Lung (tissue), 12 donors: ENCODE data around the gene XIST. TPM values are rescaled to one million over a fixed set of nuclear protein-coding genes. Genes with fewer than 3 reads are reported as not detected.
"Not testable (repeated sequence)": the region's sequence is repeated elsewhere in the genome, so short reads cannot be mapped to it uniquely, and the experiment has no call there.

Experiments used
- ATAC-seq: fragments of 200-7000 bp; cut with Tn5 transposase; one replicate; pipeline ENCODE4 v1.9.1; 2020; ENCODE audit warnings: moderate number of reproducible peaks; ENCODE audit not compliant: insufficient read depth, low FRiP score
- DNase-seq, 3 donors: peaks; one replicate each; pipeline ENCODE4 v3.0.0-alpha.2; 2013 to 2017
- H3K27ac ChIP-seq, 2 donors: one replicate each; pipeline ENCODE4 v1.5.1; 2013; ENCODE audit warnings: mild to moderate bottlenecking in 2 of 2, moderate library complexity in 2 of 2, control low read depth in 1 of 2, inconsistent platforms in 1 of 2, low read depth in 1 of 2, low read length in 1 of 2
- H3K27me3 ChIP-seq, 3 donors: one replicate each; pipeline ENCODE4 v1.5.1; 2013; ENCODE audit warnings: low read length in 2 of 3; ENCODE audit not compliant: control insufficient read depth in 3 of 3, insufficient read depth in 3 of 3
- H3K36me3 ChIP-seq, 4 donors: one replicate each; pipeline ENCODE4 v1.5.1; 2013; ENCODE audit warnings: low read length in 4 of 4, mild to moderate bottlenecking in 1 of 4, moderate library complexity in 1 of 4; ENCODE audit not compliant: control insufficient read depth in 4 of 4, insufficient read depth in 4 of 4
- H3K4me1 ChIP-seq, 5 donors: one replicate each; pipeline ENCODE4 v1.5.1; 2013; ENCODE audit warnings: low read length in 5 of 5, mild to moderate bottlenecking in 2 of 5, moderate library complexity in 1 of 5; ENCODE audit not compliant: control insufficient read depth in 5 of 5, insufficient read depth in 5 of 5
- H3K4me3 ChIP-seq: one replicate; pipeline ENCODE4 v1.5.1; 2013; ENCODE audit warnings: mild to moderate bottlenecking, control low read depth, moderate library complexity
- H3K9ac ChIP-seq, 2 donors: one replicate each; pipeline ENCODE4 v1.5.1; 2013; ENCODE audit warnings: low read length in 2 of 2, control low read depth in 1 of 2; ENCODE audit not compliant: insufficient read depth in 1 of 2
- H3K9me3 ChIP-seq, 4 donors: one replicate each; pipeline ENCODE4 v1.5.1; 2013; ENCODE audit warnings: low read length in 3 of 4, mild to moderate bottlenecking in 1 of 4, moderate library complexity in 1 of 4; ENCODE audit not compliant: control insufficient read depth in 4 of 4, insufficient read depth in 3 of 4
- WGBS, 2 donors: extraction: QIAGEN DNeasy Blood & Tissue Kit; methylation state at CpG; one replicate each; pipeline ENCODE4 v1.1.7; 2013; 5-methylcytosine and 5-hydroxymethylcytosine counted together
- polyA plus RNA-seq, 2 donors: library from polyadenylated mRNA; stranded (reverse); fragments of 200-250 nt; gene quantifications; one replicate each; pipeline ENCODE4 v1.2.1, GENCODE V29; 2013
- total RNA-seq, 2 donors: library from RNA; depleted of rRNA in 1 of 2; stranded (reverse); fragments of >200 nt in 1 of 2; gene quantifications; one replicate each; pipeline ENCODE4 v1.2.1, GENCODE V29; 2014 to 2021
- TF ChIP-seq, protein P1 (sequence below): IDR thresholded peaks from 2 replicates; pipeline ENCODE4 v1.5.1; 2012; ENCODE audit warnings: mild to moderate bottlenecking; ENCODE audit errors: control extremely low read depth, extremely low read depth
- donor health status: control.
- donor health status: control.
- donor health status: Bipolar disorder and iron deficiency.
- donor health status: healthy.
- donor health status: DM: yes; HTN: yes; CAD: no.

XIST gene
- total and polyA plus RNA-seq, 4 donors: 0.05 to 615 (median 230) TPM

DNA sequence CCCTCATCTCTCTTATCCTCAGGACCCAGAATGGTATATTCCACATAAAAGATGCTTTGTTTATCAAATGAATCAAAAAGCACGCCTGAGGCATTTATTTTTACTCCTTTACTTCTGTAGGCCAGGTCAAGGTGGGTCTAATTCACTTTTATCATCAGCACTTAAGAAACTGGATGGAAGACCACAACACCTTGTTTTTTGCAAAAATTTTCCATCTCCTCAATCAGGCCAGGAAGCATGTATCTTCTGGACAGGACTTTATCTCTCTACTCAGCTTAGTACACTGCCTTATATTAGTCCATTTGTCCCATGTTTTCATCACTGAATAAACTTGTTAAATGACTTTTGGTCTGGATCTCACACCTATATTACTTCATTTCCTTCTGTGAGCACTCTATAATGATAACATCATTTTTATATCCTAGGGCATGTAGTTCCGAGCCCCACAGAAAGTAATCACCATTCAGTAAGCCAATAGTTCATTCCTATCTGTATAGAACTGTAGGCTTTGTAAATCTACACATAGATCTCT is 29.0 kb downstream of the XIST start:
- DNase-seq: no peak
- Histone ChIP-seq H3K36me3 (peaks cover 0 to 20% (median 15%) of the 10 kb centered on the region in 4 donors), H3K4me1 (no peaks in the 10 kb centered on the region), H3K27me3 (no peaks in the 10 kb centered on the region), H3K9ac (no peak overlapping the region), H3K27ac (no peak overlapping the region), H3K9me3 (no peaks in the 10 kb centered on the region), H3K4me3 (no peak overlapping the region)
- TF ChIP-seq, protein P1, sequence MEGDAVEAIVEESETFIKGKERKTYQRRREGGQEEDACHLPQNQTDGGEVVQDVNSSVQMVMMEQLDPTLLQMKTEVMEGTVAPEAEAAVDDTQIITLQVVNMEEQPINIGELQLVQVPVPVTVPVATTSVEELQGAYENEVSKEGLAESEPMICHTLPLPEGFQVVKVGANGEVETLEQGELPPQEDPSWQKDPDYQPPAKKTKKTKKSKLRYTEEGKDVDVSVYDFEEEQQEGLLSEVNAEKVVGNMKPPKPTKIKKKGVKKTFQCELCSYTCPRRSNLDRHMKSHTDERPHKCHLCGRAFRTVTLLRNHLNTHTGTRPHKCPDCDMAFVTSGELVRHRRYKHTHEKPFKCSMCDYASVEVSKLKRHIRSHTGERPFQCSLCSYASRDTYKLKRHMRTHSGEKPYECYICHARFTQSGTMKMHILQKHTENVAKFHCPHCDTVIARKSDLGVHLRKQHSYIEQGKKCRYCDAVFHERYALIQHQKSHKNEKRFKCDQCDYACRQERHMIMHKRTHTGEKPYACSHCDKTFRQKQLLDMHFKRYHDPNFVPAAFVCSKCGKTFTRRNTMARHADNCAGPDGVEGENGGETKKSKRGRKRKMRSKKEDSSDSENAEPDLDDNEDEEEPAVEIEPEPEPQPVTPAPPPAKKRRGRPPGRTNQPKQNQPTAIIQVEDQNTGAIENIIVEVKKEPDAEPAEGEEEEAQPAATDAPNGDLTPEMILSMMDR: no peak
- ATAC-seq: no peak
- WGBS, 2 donors: 86 to 87% methylated on average over 2 of the region's 2 CpGs

DNA sequence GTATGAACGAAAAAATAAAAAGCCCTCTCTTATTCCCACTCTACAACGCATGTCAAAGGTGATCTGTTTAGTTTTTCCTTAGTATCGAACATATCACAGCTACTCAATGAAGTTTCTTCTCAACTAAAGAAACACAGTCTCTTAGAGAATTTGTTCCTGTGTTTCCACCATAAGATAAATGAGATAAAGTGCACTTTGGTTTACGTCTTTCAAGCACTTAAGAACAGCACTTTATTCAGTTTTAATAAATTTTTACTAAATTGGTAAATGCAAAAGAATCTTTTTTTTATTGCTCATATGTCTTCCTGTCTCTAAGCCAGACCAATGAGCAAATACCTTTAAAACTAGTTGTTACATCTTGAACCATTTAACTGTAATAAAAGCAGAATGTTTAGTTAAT is 29.7 kb downstream of the XIST start:
- Histone ChIP-seq H3K9ac (no peak overlapping the region), H3K27me3 (no peaks in the 10 kb centered on the region), H3K4me3 (no peak overlapping the region), H3K4me1 (no peaks in the 10 kb centered on the region), H3K27ac (no peak overlapping the region), H3K9me3 (no peaks in the 10 kb centered on the region), H3K36me3 (peaks cover 0 to 17% (median 12%) of the 10 kb centered on the region in 4 donors)
- WGBS, 2 donors: 89 to 90% methylated on average over 4 of the region's 4 CpGs
- DNase-seq: no peak
- ATAC-seq: no peak
- TF ChIP-seq, protein P1: no peak

DNA sequence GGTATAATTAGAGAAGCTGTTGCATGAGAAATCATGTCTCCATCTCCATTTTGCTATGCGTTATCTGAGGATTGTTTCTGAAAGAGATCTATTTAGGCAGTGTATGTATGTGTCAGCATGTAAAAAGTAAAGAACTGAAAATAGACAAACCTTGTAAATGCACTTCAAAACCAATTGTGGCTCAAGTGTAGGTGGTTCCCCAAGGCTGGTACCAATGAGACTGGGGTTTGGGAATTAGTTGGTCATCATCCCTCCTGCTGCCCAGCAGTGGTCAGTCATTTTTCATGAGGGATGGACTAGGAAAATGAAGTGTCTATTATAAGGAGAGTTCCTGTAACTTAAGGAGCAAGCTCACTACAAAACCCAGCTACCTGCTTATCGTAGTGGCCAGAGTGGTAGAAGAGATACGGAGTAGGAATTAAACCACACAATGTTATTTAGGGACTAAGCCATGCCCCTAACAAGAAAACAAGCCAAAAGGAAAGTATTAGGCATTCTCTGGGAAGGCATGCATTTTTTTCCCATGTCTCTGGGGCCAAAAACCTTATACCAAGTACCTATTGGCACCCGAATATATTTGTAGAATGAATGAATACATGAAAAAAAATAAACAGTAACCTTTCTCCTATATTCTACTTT is 30.5 kb downstream of the XIST start:
- no peak for DNase-seq
- Histone ChIP-seq H3K9me3 (no peaks in the 10 kb centered on the region), H3K9ac (no peak overlapping the region), H3K4me1 (no peaks in the 10 kb centered on the region), H3K27me3 (no peaks in the 10 kb centered on the region), H3K36me3 (peaks cover 0 to 17% (median 10%) of the 10 kb centered on the region in 4 donors), H3K4me3 (no peak overlapping the region), H3K27ac (no peak overlapping the region)
- 91 to 92% methylated on average over 4 of the region's 4 CpGs for WGBS, 2 donors
- ATAC-seq: no peak
- TF ChIP-seq, protein P1: no peak

GRCh38 chrX:73819864-73820558 is 32.5 kb downstream of the XIST start:
- H3K4me1 ChIP-seq, H3K27ac ChIP-seq, H3K9ac ChIP-seq, H3K27me3 ChIP-seq, ATAC-seq, H3K9me3 ChIP-seq, DNase-seq, H3K4me3 ChIP-seq: not testable (repeated sequence)
- H3K36me3 ChIP-seq: peaks cover 0 to 11% (median 4%) of the 10 kb centered on the region in 4 donors
- WGBS, 2 donors: 93 to 95% methylated on average over 9 to 10 of the region's 10 CpGs
